ENCODE data around the gene MEF2D.

DNA sequence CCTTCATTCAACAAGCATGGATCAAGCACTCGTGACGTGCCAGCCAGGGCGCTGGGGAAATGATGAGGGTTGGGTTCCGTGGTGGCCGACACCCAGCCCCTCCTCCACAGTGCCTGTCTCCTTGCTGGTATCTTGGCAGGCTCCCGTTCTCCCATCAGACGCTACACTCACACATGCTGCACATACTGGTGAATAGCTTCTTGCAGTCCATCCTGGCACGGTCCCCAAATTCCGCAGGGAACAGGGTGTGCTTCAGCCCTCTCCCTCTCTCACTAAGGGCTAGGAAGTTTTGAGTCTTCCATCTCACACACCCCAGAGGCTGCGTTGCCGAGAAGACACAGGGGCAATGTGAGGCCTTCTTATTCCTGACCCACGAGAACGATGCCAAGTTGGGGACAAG, 10.1 kb upstream of the MEF2D start:
- TF ChIP-seq POLR2AphosphoS5 (IDR thresholded peaks at IDR 0.05) = peak; percentile 80 to 91
- TF ChIP-seq, protein P1, sequence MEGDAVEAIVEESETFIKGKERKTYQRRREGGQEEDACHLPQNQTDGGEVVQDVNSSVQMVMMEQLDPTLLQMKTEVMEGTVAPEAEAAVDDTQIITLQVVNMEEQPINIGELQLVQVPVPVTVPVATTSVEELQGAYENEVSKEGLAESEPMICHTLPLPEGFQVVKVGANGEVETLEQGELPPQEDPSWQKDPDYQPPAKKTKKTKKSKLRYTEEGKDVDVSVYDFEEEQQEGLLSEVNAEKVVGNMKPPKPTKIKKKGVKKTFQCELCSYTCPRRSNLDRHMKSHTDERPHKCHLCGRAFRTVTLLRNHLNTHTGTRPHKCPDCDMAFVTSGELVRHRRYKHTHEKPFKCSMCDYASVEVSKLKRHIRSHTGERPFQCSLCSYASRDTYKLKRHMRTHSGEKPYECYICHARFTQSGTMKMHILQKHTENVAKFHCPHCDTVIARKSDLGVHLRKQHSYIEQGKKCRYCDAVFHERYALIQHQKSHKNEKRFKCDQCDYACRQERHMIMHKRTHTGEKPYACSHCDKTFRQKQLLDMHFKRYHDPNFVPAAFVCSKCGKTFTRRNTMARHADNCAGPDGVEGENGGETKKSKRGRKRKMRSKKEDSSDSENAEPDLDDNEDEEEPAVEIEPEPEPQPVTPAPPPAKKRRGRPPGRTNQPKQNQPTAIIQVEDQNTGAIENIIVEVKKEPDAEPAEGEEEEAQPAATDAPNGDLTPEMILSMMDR (IDR thresholded peaks at IDR 0.05) = no peak
